HUES6 (cell line): ENCODE measurements around the gene TBCD.

Experiments used
- H3K27ac ChIP-seq: 2 replicates; pipeline ENCODE4 v1.7.0; 2013; ENCODE audit warnings: low read depth, mild to moderate bottlenecking, low read length, inconsistent platforms
- H3K27me3 ChIP-seq: 2 replicates; pipeline ENCODE4 v1.6.1; 2013; ENCODE audit warnings: low read length; ENCODE audit not compliant: control insufficient read depth, insufficient read depth
- H3K36me3 ChIP-seq: 2 replicates; pipeline ENCODE4 v1.6.1; 2013; ENCODE audit warnings: low read length; ENCODE audit not compliant: control insufficient read depth, insufficient read depth
- H3K4me1 ChIP-seq: 2 replicates; pipeline ENCODE4 v1.6.1; 2013; ENCODE audit warnings: low read length; ENCODE audit not compliant: control insufficient read depth, insufficient read depth
- H3K4me3 ChIP-seq: 2 replicates; pipeline ENCODE4 v1.5.1; 2013; ENCODE audit warnings: low read depth, low read length
- H3K9ac ChIP-seq: one replicate; pipeline ENCODE4 v1.6.1; 2013; ENCODE audit warnings: mild to moderate bottlenecking, low read length
- H3K9me3 ChIP-seq: 2 replicates; pipeline ENCODE4 v1.6.1; 2013; ENCODE audit warnings: low read depth, low read length; ENCODE audit not compliant: control insufficient read depth, insufficient read depth

TBCD gene

DNA sequence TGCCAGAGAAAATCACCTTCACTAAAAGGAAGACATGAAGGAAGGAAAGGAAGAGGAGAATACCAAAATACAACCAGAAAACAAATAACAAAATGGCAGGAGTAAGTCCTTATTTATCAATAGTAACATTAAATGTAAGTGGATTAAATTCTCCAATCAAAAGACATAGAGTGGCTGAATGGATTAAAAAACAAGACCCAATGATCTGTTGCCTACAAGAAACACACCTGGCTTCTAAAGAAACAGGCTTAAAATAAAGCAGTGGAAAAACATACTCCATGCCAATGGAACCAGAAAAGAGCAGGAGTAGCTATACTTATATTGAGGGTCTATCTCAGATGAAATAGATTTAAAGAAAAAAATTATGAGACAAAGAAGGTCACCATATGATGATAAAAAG, 241.1 kb downstream of the TBCD start:
- Histone ChIP-seq H3K4me1 (no peaks in the 10 kb centered on the region), H3K9me3 (no peaks in the 10 kb centered on the region), H3K9ac (no peak overlapping the region), H3K27ac (no peak overlapping the region), H3K4me3 (no peak overlapping the region), H3K36me3 (no peaks in the 10 kb centered on the region), H3K27me3 (no peaks in the 10 kb centered on the region)
